Panc1 (cell line): ENCODE results near the gene PSMF1. TPM values are rescaled to one million over a fixed set of nuclear protein-coding genes. Genes with fewer than 3 reads are reported as not detected.

Experiments
- ATAC-seq: fragments of 200-7000 bp; cut with Tn5 transposase; 2 replicates; pipeline ENCODE4 v1.9.1; 2020; ENCODE audit warnings: mild to moderate bottlenecking, moderate library complexity
- BruUV-seq: library from RNA; stranded (reverse); fragments of 400-500 nt; replicated peaks from 2 replicates; lab custom pipeline; 2021; lab: Mats Ljungman, UMichigan
- CTCF ChIA-PET: fragments of 300-600 bp; sonication (Branson Sonifier 250); formaldehyde crosslinking; loops from one replicate; lab custom pipeline; 2022; ENCODE audit warnings: antibody characterized with exemption; lab: Charles Lee
- POLR2A ChIA-PET: fragments of 300-600 bp; sonication (Branson Sonifier 250); formaldehyde crosslinking; loops from one replicate; lab custom pipeline; 2022; ENCODE audit warnings: antibody characterized with exemption; lab: Charles Lee
- DNase-seq: peaks from one replicate; pipeline ENCODE4 v3.0.0-alpha.2; 2010; ENCODE audit warnings: low read depth, low spot score
- H3K27ac ChIP-seq: 2 replicates; pipeline ENCODE4 v1.5.1; 2011; ENCODE audit warnings: mild to moderate bottlenecking, low read length, inconsistent platforms
- H3K27me3 ChIP-seq: fragments of 200-500 bp; sonication (Bioruptor generic); 2 replicates; pipeline ENCODE4 v1.6.0; 2014; ENCODE audit warnings: low read length, inconsistent platforms; ENCODE audit not compliant: control insufficient read depth, insufficient read depth
- H3K36me3 ChIP-seq: fragments of 200-500 bp; sonication (Bioruptor generic); 2 replicates; pipeline ENCODE4 v1.5.1; 2014; ENCODE audit warnings: inconsistent platforms, mild to moderate bottlenecking, low read length, moderate library complexity; ENCODE audit not compliant: control insufficient read depth, insufficient read depth
- H3K4me1 ChIP-seq: 2 replicates; pipeline ENCODE4 v1.5.1; 2011; ENCODE audit warnings: inconsistent platforms, mild to moderate bottlenecking, low read length, moderate library complexity; ENCODE audit not compliant: control insufficient read depth, insufficient read depth
- H3K4me3 ChIP-seq, 2 experiments: 2 replicates each; pipeline ENCODE4 v1.5.1; 2011 to 2012; ENCODE audit warnings: low read depth in 2 of 2, low read length in 2 of 2, mild to moderate bottlenecking in 2 of 2, inconsistent platforms in 1 of 2, moderate library complexity in 1 of 2
- H3K9me3 ChIP-seq: fragments of 200-500 bp; sonication (Bioruptor generic); 2 replicates; pipeline ENCODE4 v1.5.1; 2014; ENCODE audit warnings: low read depth, mild to moderate bottlenecking, inconsistent platforms, low read length, moderate library complexity; ENCODE audit not compliant: control insufficient read depth, insufficient read depth
- CTCF ChIP-seq: fragments of 450-650 bp; IDR thresholded peaks from 2 replicates; pipeline ENCODE4 v1.5.1; 2017; ENCODE audit warnings: mild to moderate bottlenecking
- POLR2AphosphoS5 ChIP-seq: IDR thresholded peaks from 2 replicates; pipeline ENCODE4 v1.6.1; 2012; ENCODE audit warnings: mild to moderate bottlenecking, low read depth, low read length, moderate library complexity
- REST ChIP-seq, 2 experiments: IDR thresholded peaks; 2 replicates each; pipeline ENCODE4 v1.6.1; 2011 to 2012; ENCODE audit warnings: low read depth in 2 of 2, control low read depth in 1 of 2, low read length in 1 of 2, mild to moderate bottlenecking in 1 of 2, moderate library complexity in 1 of 2; ENCODE audit not compliant: insufficient read depth in 1 of 2
- SIN3A ChIP-seq: IDR thresholded peaks from 2 replicates; pipeline ENCODE4 v1.6.1; 2012; ENCODE audit warnings: low read depth, mild to moderate bottlenecking, low read length, moderate library complexity, borderline replicate concordance; ENCODE audit not compliant: insufficient read depth
- TCF7L2 ChIP-seq: IDR thresholded peaks from 2 replicates; pipeline ENCODE4 v1.6.1; 2011; ENCODE audit warnings: mild to moderate bottlenecking, low read depth, low read length, inconsistent platforms
- in situ Hi-C: cut with HindIII; loops from 2 replicates; pipeline ENCODE4 v1.10.0; 2016; ENCODE audit warnings: low sequenced_read_pairs, low pct_unique_long_range_greater_than_20kb
- intact Hi-C: fragments of 100-400 bp; cut with micrococcal nuclease; formaldehyde crosslinking; loops from one replicate; pipeline ENCODE4 v1.10.0; 2022; ENCODE audit not compliant: unreplicated experiment
- total RNA-seq: library from RNA; stranded (reverse); gene quantifications from one replicate; pipeline ENCODE4 v1.2.1, GENCODE V29; 2021; ENCODE audit not compliant: unreplicated experiment

PSMF1 gene
- total RNA-seq, 1 experiment from 2014 or later: 161 TPM

GRCh38 chr20:1207293-1207878 lies 89.0 kb downstream of the PSMF1 start:
- H3K27ac ChIP-seq: no peak overlapping the region
- DNase-seq (no peak), ATAC-seq (no peak)
- CTCF ChIA-PET: no interaction called here
- intact Hi-C loops: no loop called here
- TF ChIP-seq REST (IDR thresholded peaks at IDR 0.05; ENCODE audit: insufficient read depth in 1 of 2, low read depth in 2 of 2, low read length in 1 of 2) (no peak), CTCF (no peak), TCF7L2 (no peak), POLR2AphosphoS5 (no peak), SIN3A (no peak)
- H3K4me1 ChIP-seq: no peaks in the 10 kb centered on the region
- in situ Hi-C loops: no loop called here
- no peak overlapping the region for H3K4me3 ChIP-seq
- H3K9me3 ChIP-seq: no peaks in the 10 kb centered on the region
- POLR2A ChIA-PET: no interaction called here
- peaks cover 9% of the 10 kb centered on the region; the same call in 1 of the 2 replicates for H3K27me3 ChIP-seq
- no TSS peak for BruUV-seq
- no peaks in the 10 kb centered on the region for H3K36me3 ChIP-seq

- no TSS peak for BruUV-seq
- no peak overlapping the region for H3K27ac ChIP-seq
- TF ChIP-seq SIN3A (no peak), CTCF (peak; percentile 59)
- no peaks in the 10 kb centered on the region for H3K36me3 ChIP-seq
- H3K27me3 ChIP-seq: peaks cover 18% of the 10 kb centered on the region
- no peaks in the 10 kb centered on the region for H3K9me3 ChIP-seq
- DNase-seq (no peak), ATAC-seq (peak; percentile 50; the same call in 1 of the 2 replicates)
- ChIA-PET CTCF (interaction anchor here (1.2 kb wide), 2 partner anchors 79 to 567 kb away, joined by 3 read pairs; no protein-coding TSS in a partner anchor), POLR2A (no interaction called here)
- intact Hi-C loops (loop anchor here (10.0 kb wide), 2 partner anchors 265 to 395 kb away; no protein-coding TSS in a partner anchor), in situ Hi-C loops (no loop called here)
- H3K4me3 ChIP-seq: no peak overlapping the region
- 0 out of 2 replicates have a peak, but pooled peaks cover 2% of the 10 kb centered on the region for H3K4me1 ChIP-seq
These were observed 91.3 kb downstream of the PSMF1 start for GRCh38 chr20:1209447-1210387.
